ENCODE results near the gene LNP1. TPM values are rescaled to one million over a fixed set of nuclear protein-coding genes. Genes with fewer than 3 reads are reported as not detected.

LNP1 gene
- total RNA-seq, 1 donor from 2014 or later = 26.5 TPM

- H3K79me2 ChIP-seq (ENCODE audit: low read depth) = peaks cover 79% of the 10 kb centered on the region
- DNase-seq (ENCODE audit: low spot score) = no peak
These were observed 12.3 kb upstream of the LNP1 start for GRCh38 chr3:100389025-100389424.

GRCh38 chr3:100395679-100396431 lies 5.5 kb upstream of the LNP1 start:
- H3K4me3 Mint-ChIP-seq = no peak overlapping the region
- Histone ChIP-seq H3K36me3 (no peaks in the 10 kb centered on the region), H3K9me3 (ENCODE audit: low read depth) (no peaks in the 10 kb centered on the region), H3K4me1 (peaks cover 11% of the 10 kb centered on the region), H3K9ac (no peak overlapping the region), H3F3A (ENCODE audit: low read depth) (peaks cover 2% of the 10 kb centered on the region), H3K27me3 (no peaks in the 10 kb centered on the region), H4K20me1 (ENCODE audit: low read depth) (peaks cover 13% of the 10 kb centered on the region), H2AFZ (replicated peaks) (no peak overlapping the region), H3K4me2 (no peak overlapping the region), H3K27ac (no peak overlapping the region), H3K79me2 (ENCODE audit: low read depth) (peaks cover 100% of the 10 kb centered on the region), H3K4me3 (no peak overlapping the region)
- peaks cover 18% of the 10 kb centered on the region for H3K4me1 Mint-ChIP-seq
- no peaks in the 10 kb centered on the region for H3K9me3 Mint-ChIP-seq
- H3K36me3 Mint-ChIP-seq = peaks cover 7% of the 10 kb centered on the region
- no peak for DNase-seq (ENCODE audit: low spot score)
- no peak for TF ChIP-seq EZH2 (IDR thresholded peaks at IDR 0.05)
- no peak for TF ChIP-seq EZH2phosphoT487 (IDR thresholded peaks at IDR 0.05)
- TF ChIP-seq CTCF (IDR thresholded peaks at IDR 0.05) = no peak
- H3K27me3 Mint-ChIP-seq (ENCODE audit: insufficient read depth, low read depth) = no peaks in the 10 kb centered on the region
- no peak overlapping the region for H3K27ac Mint-ChIP-seq

More at GRCh38 chr3:100389025-100389424, 12.3 kb upstream of the LNP1 start:
- Histone ChIP-seq H3F3A (ENCODE audit: low read depth) (no peaks in the 10 kb centered on the region), H3K36me3 (peaks cover 15% of the 10 kb centered on the region), H3K4me1 (no peaks in the 10 kb centered on the region), H3K9me3 (ENCODE audit: low read depth) (peaks cover 4% of the 10 kb centered on the region), H3K4me3 (no peak overlapping the region), H3K9ac (no peak overlapping the region), H4K20me1 (ENCODE audit: low read depth) (no peaks in the 10 kb centered on the region), H3K4me2 (no peak overlapping the region), H3K27me3 (no peaks in the 10 kb centered on the region), H3K27ac (no peak overlapping the region), H2AFZ (replicated peaks) (no peak overlapping the region)
- Mint-ChIP-seq H3K27me3 (ENCODE audit: insufficient read depth, low read depth) (no peaks in the 10 kb centered on the region), H3K4me1 (no peaks in the 10 kb centered on the region), H3K9me3 (peaks cover 13% of the 10 kb centered on the region), H3K36me3 (peaks cover 27% of the 10 kb centered on the region), H3K4me3 (no peak overlapping the region), H3K27ac (no peak overlapping the region)
- no peak for TF ChIP-seq CTCF (IDR thresholded peaks at IDR 0.05)
- no peak for TF ChIP-seq EZH2phosphoT487 (IDR thresholded peaks at IDR 0.05)
- no peak for TF ChIP-seq EZH2 (IDR thresholded peaks at IDR 0.05)

GRCh38 chr3:100396967-100397366 lies 4.4 kb upstream of the LNP1 start:
- no peak overlapping the region for H2AFZ ChIP-seq (replicated peaks)
- no peaks in the 10 kb centered on the region for H3K36me3 ChIP-seq
- Mint-ChIP-seq H3K27me3 (ENCODE audit: insufficient read depth, low read depth) (no peaks in the 10 kb centered on the region), H3K4me1 (peaks cover 18% of the 10 kb centered on the region), H3K36me3 (peaks cover 7% of the 10 kb centered on the region), H3K9me3 (no peaks in the 10 kb centered on the region), H3K27ac (no peak overlapping the region), H3K4me3 (no peak overlapping the region)
- H3K4me3 ChIP-seq = no peak overlapping the region
- H3K4me2 ChIP-seq = no peak overlapping the region
- H4K20me1 ChIP-seq (ENCODE audit: low read depth) = peaks cover 13% of the 10 kb centered on the region
- peaks cover 12% of the 10 kb centered on the region for H3F3A ChIP-seq (ENCODE audit: low read depth)
- H3K9ac ChIP-seq = no peak overlapping the region
- no peaks in the 10 kb centered on the region for H3K9me3 ChIP-seq (ENCODE audit: low read depth)
- H3K27me3 ChIP-seq = no peaks in the 10 kb centered on the region
- no peak overlapping the region for H3K27ac ChIP-seq
- H3K79me2 ChIP-seq (ENCODE audit: low read depth) = peaks cover 93% of the 10 kb centered on the region
- TF ChIP-seq EZH2 (IDR thresholded peaks at IDR 0.05) = no peak
- TF ChIP-seq CTCF (IDR thresholded peaks at IDR 0.05) = no peak
- TF ChIP-seq EZH2phosphoT487 (IDR thresholded peaks at IDR 0.05) = no peak
- DNase-seq (ENCODE audit: low spot score) = no peak
- peaks cover 11% of the 10 kb centered on the region for H3K4me1 ChIP-seq

Measured in neural progenitor cell (in vitro differentiated cells).